ENCODE data around the gene CASK.

CASK gene

GRCh38 chrX:41828826-41829225, 94.5 kb downstream of the CASK start:
- no peak for DNase-seq (ENCODE audit: low read depth)

DNA sequence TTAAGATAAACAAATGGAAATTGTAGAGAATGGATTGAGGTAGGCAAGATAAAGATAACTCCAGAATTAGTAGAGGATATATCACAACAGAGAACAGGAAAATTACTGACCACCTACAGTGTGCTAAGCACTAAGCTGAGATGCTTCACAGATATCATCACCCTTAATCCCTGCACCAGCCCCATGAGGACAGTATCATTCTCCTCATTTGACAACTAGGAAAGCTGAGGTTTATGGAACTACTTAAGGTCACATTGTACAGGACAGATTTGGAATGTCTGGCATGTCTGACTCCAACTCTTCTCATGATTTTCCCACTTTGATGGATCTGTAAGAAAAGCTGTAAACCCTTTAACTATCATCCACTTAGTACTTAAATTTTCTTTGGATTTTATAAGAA, 95.5 kb downstream of the CASK start:
- no peak for DNase-seq (ENCODE audit: low read depth)

DNA sequence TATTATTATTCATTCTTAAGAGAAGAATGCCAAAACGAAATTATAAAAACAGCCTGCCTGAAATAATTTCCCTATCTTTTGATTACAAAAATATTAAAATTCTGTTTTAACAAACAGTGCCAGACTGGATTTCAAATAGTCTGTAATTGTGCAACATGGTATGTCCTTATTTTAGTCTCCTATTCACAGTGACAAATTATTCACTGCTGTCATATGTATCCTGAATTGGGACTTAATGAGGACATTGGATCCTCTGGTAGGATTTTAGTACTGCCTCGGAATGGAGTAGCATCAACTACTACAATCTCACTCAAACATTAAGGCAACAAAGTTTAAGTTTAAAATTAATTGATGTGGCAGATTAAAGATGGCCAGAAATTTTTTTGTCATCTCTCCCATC, 97.6 kb downstream of the CASK start:
- DNase-seq (ENCODE audit: low read depth) = no peak

DNA sequence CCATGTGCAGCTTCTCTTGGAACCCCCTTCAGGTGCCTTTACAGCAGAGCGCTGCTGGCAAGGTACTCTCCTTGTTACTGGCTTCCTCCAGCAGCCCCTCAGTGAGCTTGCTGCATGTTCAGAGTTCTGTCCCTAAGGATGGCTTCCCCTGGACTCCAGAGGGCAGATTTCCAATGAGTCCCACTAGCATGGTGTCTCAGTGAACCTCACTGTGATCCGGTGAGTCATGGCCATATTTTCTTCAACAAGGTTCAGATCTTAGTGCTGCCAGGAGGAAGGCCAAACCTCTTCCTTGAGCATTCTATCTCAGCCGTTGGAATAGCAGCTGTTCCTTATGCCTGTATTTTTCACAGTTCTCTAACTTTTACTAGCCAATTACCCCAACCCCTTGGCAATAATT, 98.8 kb downstream of the CASK start:
- DNase-seq (ENCODE audit: low read depth) = peak; percentile 70

- DNase-seq (ENCODE audit: low read depth) = no peak
Observed at GRCh38 chrX:41823402-41823801, 100.0 kb downstream of the CASK start.

- no peak for DNase-seq (ENCODE audit: low read depth)
Observed at GRCh38 chrX:41822892-41823291, 100.5 kb downstream of the CASK start.

DNA sequence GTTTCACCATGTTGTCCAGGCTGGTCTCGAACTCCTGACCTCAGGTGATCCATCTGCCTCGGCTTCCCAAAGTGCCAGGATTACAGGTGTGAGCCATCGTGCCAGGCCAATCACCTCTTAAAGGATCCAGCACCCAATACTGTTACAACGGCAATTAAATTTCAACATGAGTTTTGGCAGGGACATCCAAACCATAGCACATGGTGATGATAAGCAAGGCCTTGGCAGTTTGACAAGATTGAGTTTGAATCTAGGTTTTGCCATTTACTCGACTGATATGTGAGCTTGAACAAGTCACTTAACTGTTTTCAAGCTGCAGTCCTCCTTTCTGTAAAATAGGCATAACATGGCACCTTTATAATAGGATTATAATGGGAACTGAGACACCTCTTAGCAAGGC, 115.3 kb downstream of the CASK start:
- no peak for DNase-seq (ENCODE audit: low read depth)

DNA sequence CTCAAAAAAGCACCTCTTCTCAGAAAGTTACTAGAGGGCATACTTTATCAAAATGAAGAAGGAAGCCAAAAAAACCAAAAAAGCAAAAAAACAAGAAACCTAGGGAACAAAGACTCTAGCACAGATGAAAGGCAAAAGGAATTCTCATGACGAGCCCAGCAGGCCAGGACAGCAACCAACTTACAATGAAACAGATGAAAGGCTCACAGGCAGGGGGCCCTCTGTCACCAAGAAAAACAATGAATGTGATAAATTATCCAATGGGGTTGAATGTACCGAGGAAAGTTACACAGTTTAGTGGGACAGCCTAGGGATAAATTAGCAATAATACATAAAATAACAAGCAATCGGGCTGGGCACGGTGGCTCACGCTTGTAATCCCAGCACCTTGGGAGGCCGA, 120.4 kb downstream of the CASK start:
- DNase-seq (ENCODE audit: low read depth) = no peak

DNA sequence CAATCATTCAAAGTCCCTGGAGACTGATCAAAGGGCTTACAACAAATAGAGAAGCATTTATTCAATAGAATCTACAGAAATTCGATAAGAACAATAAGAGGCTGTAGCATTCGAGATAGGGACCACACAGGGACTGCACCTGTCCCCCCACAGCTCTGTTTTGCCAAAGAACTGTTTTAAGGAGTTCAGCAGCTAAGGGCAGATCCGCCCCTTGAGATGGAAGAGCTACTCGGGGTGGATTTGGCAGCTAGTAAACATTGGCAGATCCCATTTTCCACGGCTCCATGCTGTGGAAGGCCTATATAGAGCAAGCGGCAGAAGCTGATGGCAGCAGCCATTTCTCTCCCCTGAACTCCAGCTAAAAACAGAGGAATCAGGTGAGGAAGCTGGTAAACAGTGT, 123.7 kb downstream of the CASK start:
- no peak for DNase-seq (ENCODE audit: low read depth)

- DNase-seq (ENCODE audit: low read depth) = no peak
Observed at GRCh38 chrX:41796577-41796976, 126.8 kb downstream of the CASK start.

GRCh38 chrX:41796046-41796445, 127.3 kb downstream of the CASK start:
- no peak for DNase-seq (ENCODE audit: low read depth)

GRCh38 chrX:41789374-41789773, 134.0 kb downstream of the CASK start:
- DNase-seq (ENCODE audit: low read depth) = no peak

DNA sequence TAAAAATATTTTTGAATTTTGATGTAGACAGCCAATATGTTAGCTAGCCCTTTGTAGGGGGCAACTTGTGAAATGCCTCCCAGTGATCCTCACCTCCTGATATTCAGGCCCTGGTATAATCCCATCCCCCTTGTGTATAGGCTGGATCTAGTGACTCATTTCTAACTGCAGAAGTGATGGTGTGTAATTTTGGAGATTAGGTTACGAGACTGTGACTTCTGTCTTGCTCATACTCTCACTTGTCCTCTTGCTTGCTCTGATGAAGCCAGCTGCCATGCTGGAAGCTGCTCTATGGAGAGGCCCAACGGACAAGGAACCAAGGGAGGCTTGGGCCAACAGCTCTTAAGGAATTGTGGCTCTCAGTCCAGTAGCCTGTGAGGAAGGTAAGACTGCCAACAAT, 137.7 kb downstream of the CASK start:
- peak; percentile 52 for DNase-seq (ENCODE audit: low read depth)

- DNase-seq (ENCODE audit: low read depth) = peak; percentile 64
Observed at GRCh38 chrX:41781500-41781899, 141.9 kb downstream of the CASK start.

DNA sequence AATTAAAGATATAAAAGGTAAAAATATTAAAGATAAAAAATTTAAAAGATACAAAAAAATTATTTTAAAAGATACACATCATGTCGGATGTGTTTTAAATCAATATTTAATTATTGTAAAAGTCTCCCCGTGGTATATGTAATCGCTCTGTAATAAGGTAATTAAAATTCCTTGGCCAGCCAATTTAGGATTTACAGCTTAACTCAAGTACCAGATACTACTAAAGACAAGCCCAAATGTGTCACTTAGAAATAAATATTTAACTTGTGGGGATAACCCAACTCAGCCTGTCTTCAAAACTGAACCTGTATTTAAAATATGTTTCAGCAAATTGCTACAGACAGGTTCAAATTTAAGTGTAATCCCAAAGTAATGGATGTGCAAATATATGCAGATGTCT, 143.4 kb downstream of the CASK start:
- no peak for DNase-seq (ENCODE audit: low read depth)

GRCh38 chrX:41779030-41779564, 144.3 kb downstream of the CASK start:
- DNase-seq (ENCODE audit: low read depth) = peak; percentile 87

- no peak for DNase-seq (ENCODE audit: low read depth)
Observed at GRCh38 chrX:41761702-41762101, 161.7 kb downstream of the CASK start.

DNA sequence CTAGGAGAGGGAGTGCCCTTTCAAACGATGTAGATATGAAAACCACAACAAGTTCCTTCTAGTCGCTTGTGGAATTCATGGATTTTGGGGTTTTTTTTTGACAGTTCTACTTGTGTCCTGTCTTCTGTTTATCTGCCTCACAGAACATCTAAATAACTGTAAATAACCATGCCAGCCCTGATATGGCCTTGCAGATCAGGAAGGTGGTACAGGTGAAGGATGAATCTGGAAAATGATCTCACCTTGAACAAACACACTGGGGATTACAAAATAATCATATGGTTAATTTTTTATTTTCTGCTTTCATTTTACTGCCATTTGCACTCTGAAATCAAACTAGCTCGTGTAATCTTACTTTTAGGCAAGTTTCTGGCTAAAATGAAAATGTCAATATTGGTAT, 162.2 kb downstream of the CASK start:
- DNase-seq (ENCODE audit: low read depth) = no peak

DNA sequence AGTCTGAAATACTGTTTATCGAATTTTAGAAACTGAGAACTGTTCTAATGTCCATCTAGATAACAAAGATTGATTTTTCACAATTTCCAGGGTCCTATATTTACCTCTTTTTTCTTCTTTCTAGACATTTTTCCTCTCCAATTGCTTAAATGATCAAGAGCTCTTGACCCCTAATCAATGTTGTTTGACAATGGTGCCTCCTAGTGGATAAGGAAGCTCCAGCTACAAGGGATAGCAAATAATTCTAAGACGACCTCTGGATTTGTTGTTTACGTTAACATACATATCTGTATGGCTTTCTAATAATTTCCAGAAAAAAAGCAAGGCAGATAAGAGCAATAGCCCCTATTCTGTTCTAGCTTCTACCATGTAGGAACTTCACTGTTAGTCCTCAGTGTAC, 163.5 kb downstream of the CASK start:
- DNase-seq (ENCODE audit: low read depth) = peak; percentile 37

- no peak for DNase-seq (ENCODE audit: low read depth)
Observed at GRCh38 chrX:41758401-41758800, 165.0 kb downstream of the CASK start.

- DNase-seq (ENCODE audit: low read depth) = no peak
Observed at GRCh38 chrX:41750716-41751115, 172.6 kb downstream of the CASK start.

DNA sequence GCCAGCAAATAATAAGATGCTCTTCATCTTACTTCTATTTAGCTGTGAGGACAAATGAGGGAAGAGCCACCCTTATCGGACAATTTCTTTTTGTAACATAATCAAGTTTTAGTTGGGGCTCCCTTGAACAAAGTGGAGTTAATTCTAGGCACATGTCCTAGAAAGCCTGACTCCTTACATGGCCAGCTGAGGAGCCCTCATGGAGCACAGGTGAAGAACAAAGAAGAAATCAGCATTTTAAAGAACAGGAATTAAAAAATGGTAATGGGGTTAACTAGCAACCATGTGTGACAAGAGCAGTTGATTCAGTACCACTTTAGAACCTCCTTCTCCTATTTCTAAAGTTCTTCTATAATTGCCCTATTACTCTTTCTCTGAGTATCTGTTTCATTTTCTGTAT, 183.5 kb downstream of the CASK start:
- DNase-seq (ENCODE audit: low read depth) = no peak

DNA sequence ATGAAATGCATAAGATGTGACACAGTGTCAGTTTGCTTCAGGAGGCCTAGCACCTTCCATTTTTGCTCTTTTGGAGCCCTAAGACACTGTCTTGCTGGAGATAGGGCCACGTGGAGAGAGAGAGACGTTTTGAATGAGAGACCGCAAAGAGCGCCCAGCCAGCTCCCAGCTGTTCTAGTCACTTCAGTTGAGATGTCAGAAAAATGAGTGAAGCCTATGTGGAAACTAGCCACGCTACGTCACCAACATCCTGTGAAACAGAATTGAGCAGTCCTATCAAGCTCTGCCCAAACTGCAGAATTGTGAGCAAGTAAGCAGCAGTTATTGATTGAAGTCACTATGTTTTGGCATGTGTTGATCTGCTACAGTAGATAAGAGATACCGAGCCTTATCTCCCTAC, 186.3 kb downstream of the CASK start:
- no peak for DNase-seq (ENCODE audit: low read depth)

GRCh38 chrX:41734530-41734929, 188.8 kb downstream of the CASK start:
- peak; percentile 26 for DNase-seq (ENCODE audit: low read depth)

- DNase-seq (ENCODE audit: low read depth) = no peak
Observed at GRCh38 chrX:41733939-41734338, 189.4 kb downstream of the CASK start.

Measured in ELR (cell line).